SHP77 treated with DMSO at 0.1 percent for 48 hours (cell line): ENCODE measurements around the gene TRIM73.
"Not testable (repeated sequence)": the region's sequence is repeated elsewhere in the genome, so short reads cannot be mapped to it uniquely, and the experiment has no call there.

ENCODE experiments used
- DNase-seq: peaks from one replicate; lab custom pipeline; 2025; lab: John Stamatoyannopoulos, UW

The TRIM73 gene

GRCh38 chr7:75415829-75416373, 20.5 kb downstream of the TRIM73 start:
- not testable (repeated sequence) for DNase-seq

- DNase-seq: not testable (repeated sequence)
Measured at GRCh38 chr7:75416787-75417186, 21.4 kb downstream of the TRIM73 start.

- not testable (repeated sequence) for DNase-seq
Measured at GRCh38 chr7:75418292-75418858, 22.9 kb downstream of the TRIM73 start.

- not testable (repeated sequence) for DNase-seq
Measured at GRCh38 chr7:75419210-75419609, 23.8 kb downstream of the TRIM73 start.

GRCh38 chr7:75419693-75420092, 24.3 kb downstream of the TRIM73 start:
- not testable (repeated sequence) for DNase-seq

GRCh38 chr7:75420152-75420551, 24.7 kb downstream of the TRIM73 start:
- not testable (repeated sequence) for DNase-seq

- not testable (repeated sequence) for DNase-seq
Measured at GRCh38 chr7:75421798-75422710, 26.6 kb downstream of the TRIM73 start.

- DNase-seq: not testable (repeated sequence)
Measured at GRCh38 chr7:75423481-75423880, 28.1 kb downstream of the TRIM73 start.

GRCh38 chr7:75439000-75439399, 43.6 kb downstream of the TRIM73 start:
- DNase-seq: not testable (repeated sequence)

GRCh38 chr7:75442101-75442464, 46.7 kb downstream of the TRIM73 start:
- DNase-seq: not testable (repeated sequence)

- DNase-seq: not testable (repeated sequence)
Measured at GRCh38 chr7:75442465-75443111, 47.2 kb downstream of the TRIM73 start.

GRCh38 chr7:75449946-75450345, 54.5 kb downstream of the TRIM73 start:
- DNase-seq: not testable (repeated sequence)

- not testable (repeated sequence) for DNase-seq
Measured at GRCh38 chr7:75452494-75452955, 57.1 kb downstream of the TRIM73 start.
